AG08396 (cell line): ENCODE measurements around the gene PLCB3.
"Not testable (repeated sequence)": the region's sequence is repeated elsewhere in the genome, so short reads cannot be mapped to it uniquely, and the experiment has no call there.

Experiments used
- DNase-seq: peaks from one replicate; pipeline ENCODE4 v3.0.0; 2012; ENCODE audit warnings: low spot score, mixed read lengths

PLCB3 gene

GRCh38 chr11:64304316-64305072 is 53.2 kb downstream of the PLCB3 start:
- peak; percentile 90 for DNase-seq

GRCh38 chr11:64305075-64305690 is 53.9 kb downstream of the PLCB3 start, which contains the start of gene ESRRA:
TSS of gene ESRRA (plus strand) at chr11:64305524. CDS start at chr11:64307180, 1,656 bp downstream.
- DNase-seq = peak; percentile 100

DNA sequence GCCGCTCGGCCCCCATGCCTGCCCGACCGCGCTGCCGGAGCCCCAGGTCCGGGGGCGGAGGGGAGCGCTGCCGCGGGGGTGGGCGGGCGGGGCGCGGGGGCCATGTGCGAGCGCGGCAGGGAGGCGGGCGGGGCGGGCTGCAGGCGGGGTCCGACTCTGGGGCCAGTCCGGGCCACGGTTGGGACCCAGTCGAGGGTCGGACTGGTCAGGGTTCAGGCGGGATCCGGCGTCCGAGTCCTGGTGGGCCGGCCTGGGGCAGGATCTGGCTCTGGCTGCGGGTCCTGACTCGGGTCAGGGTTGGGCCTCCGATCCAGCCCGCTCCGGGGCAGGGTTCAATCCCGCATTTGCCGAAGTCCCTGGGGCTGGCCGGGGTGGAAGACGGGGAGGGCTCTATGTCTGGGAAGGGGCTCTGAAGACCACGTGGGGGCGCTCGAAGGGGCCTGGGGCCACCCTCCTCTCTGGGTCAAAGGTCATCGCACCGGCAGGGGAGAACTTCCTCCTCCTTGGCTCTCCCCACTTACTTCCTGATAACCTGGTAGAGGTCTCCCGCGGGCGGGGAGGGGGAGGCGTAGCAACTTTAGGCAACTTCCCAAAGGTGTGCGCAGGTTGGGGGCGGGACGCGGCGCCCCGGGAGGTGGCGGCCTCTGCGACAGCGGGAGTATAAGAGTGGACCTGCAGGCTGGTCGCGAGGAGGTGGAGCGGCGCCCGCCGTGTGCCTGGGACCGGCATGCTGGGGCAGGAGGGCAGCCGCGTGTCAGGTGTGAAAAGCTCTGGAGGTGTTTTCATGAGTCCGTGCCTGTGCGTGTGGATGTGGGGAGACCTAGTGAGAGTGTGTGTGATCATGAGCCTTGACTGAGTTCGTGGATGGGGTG is 54.6 kb downstream of the PLCB3 start:
- DNase-seq = no peak

GRCh38 chr11:64306563-64306875 is 55.2 kb downstream of the PLCB3 start:
- DNase-seq = no peak

DNA sequence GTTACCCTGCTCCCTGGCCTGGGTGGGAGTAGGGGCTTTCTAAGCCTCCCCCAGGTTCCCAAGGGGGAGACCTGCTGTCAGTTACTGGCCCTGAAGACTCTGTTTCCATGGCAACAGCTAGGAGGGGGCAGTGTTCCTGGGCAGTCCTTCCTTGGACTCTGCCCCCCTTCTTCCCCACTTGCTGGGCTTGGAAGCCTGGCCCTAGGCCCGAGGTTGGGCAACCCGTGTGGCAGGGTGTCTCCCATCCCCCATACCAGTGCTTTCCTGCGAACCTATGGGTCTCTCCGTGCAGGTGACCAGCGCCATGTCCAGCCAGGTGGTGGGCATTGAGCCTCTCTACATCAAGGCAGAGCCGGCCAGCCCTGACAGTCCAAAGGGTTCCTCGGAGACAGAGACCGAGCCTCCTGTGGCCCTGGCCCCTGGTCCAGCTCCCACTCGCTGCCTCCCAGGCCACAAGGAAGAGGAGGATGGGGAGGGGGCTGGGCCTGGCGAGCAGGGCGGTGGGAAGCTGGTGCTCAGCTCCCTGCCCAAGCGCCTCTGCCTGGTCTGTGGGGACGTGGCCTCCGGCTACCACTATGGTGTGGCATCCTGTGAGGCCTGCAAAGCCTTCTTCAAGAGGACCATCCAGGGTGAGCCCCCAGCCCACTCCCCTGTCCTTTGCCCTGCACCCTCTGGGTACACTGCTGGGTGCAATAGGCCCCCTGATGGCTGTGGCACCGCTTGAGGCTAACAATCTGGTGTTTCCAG is 55.7 kb downstream of the PLCB3 start:
- DNase-seq = no peak

DNA sequence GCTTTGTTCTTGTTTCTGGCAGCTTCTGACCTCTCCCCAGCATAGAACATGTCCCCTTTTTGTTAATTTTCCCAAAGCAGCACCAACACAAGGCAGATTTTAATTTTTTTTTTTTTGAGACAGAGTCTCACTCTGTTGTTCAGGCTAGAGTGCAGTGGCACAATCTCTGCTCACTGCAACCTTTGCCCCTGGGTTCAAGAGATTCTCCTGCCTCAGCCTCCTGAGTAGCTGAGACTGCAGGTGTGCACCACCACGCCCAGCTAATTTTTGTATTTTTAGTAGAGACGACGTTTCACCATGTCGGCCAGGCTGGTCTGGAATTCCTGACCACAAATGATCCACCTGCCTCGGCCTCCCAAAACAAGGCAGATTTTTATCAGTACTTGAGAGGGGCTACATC is 56.5 kb downstream of the PLCB3 start:
- not testable (repeated sequence) for DNase-seq

- no peak for DNase-seq
Measured at GRCh38 chr11:64312947-64313346, 61.6 kb downstream of the PLCB3 start.

DNA sequence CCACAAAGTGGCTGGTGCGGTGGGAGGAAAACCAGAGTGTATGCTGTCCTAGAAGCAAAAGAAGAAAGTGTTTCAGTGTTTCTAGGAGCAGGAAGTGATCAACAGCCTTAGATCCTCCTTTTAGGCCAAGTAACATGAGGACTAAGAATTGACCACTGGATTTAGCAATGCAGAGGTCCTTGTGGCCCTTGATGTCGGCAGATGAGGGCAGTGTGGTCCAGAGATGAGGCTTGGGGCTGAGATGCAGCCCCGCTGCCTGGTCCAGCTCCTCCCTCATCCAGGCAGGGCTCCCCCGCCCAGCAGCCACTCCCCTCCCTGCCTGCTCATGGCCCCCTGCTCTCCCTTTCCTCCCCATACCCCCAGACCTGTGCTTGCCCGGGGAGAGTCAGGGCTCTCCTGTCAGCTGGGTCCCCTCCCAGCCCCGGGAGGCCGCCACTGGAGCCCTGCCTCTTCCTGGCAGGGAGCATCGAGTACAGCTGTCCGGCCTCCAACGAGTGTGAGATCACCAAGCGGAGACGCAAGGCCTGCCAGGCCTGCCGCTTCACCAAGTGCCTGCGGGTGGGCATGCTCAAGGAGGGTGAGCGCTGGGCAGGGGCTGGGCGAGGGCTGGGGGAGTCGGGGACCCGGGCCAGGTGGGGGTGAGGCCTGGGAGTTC is 62.3 kb downstream of the PLCB3 start:
- no peak for DNase-seq

- no peak for DNase-seq
Measured at GRCh38 chr11:64314146-64314804, 62.9 kb downstream of the PLCB3 start.

GRCh38 chr11:64314805-64315561 is 63.7 kb downstream of the PLCB3 start:
- DNase-seq = no peak

DNA sequence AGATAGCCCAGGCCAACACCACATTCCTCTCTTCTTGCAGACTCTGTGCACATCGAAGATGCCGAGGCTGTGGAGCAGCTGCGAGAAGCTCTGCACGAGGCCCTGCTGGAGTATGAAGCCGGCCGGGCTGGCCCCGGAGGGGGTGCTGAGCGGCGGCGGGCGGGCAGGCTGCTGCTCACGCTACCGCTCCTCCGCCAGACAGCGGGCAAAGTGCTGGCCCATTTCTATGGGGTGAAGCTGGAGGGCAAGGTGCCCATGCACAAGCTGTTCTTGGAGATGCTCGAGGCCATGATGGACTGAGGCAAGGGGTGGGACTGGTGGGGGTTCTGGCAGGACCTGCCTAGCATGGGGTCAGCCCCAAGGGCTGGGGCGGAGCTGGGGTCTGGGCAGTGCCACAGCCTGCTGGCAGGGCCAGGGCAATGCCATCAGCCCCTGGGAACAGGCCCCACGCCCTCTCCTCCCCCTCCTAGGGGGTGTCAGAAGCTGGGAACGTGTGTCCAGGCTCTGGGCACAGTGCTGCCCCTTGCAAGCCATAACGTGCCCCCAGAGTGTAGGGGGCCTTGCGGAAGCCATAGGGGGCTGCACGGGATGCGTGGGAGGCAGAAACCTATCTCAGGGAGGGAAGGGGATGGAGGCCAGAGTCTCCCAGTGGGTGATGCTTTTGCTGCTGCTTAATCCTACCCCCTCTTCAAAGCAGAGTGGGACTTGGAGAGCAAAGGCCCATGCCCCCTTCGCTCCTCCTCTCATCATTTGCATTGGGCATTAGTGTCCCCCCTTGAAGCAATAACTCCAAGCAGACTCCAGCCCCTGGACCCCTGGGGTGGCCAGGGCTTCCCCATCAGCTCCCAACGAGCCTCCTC is 64.6 kb downstream of the PLCB3 start:
- DNase-seq = not testable (repeated sequence)

DNA sequence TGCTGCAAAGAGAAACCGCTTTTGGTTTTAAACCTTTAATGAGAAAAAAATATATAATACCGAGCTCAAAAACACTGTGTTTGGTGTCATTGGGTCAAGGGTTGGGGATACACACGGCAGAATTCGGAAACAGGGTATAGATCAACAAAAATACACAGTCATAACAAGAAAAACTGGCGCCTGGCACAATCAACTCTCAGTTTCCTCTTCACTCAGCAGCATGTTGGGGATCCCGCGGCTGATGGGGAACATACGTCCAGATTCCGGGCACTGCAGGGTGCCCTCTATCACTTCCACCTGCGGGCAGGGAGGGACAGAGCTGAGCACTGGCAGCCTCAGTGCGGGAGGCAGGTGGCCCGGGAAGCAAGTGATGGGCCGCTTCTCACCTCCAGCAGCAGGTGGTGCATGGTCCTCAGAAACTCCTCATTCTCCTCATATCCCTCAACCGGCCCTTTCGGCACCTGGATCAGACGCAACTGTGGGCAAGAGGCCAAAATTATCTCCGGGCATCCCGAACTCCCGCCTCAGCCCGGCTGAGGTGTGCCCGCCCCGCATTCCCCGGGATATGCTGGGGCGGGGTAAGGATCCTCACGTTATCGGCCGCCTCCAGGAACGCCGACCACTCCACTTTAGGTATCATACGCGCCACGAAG is 65.5 kb downstream of the PLCB3 start:
- DNase-seq = no peak

DNA sequence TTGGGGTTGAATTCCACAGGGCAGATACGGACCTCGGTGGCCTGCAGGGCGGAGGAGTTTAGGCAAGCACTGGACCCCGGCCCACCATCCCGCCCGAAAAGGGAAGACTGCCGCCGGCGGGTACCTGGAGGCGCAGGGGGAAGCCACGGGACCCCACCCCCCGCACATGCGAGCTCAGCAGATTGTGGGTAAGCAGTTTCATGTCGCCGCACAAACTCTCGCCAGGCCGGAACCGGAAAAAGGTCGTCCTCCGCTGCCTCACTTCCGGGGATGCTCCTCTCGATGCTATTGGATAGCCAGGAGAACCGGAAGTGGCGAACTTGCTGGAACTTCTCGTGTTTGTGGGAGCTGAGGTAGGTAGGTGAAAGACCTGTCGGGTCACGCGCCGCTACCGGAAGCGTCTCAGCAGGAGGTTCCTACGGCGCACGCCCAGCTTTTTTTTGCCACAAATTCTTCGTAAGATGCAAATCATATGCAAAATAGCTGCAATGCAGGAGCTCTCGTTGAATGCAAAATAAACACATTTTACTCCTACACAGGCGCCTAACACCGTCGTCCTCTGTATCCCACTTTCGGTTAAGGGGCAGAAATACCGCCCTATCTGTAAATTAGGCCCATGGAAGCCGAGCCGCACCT is 66.1 kb downstream of the PLCB3 start, which contains the start of gene TRMT112:
Gene TRMT112 (minus strand): TSS at position 235 of the 636 bp plus-strand sequence. CDS start 33 bp downstream, at position 202.
- DNase-seq = peak; percentile 92

GRCh38 chr11:64317961-64318765 is 66.8 kb downstream of the PLCB3 start, which contains the start of gene PRDX5:
TSS of gene PRDX5 (plus strand) at chr11:64318121. CDS start at chr11:64318216, 95 bp downstream.
- DNase-seq = peak; percentile 99
